HepG2 (cell line): ENCODE measurements around the gene EEF1AKMT3. TPM values are rescaled to one million over a fixed set of nuclear protein-coding genes. Genes with fewer than 3 reads are reported as not detected.
A peak's percentile ranks its signal among the peaks of the same experiment; 100 is the strongest.

Source experiments
- AKAP8 ChIP-seq: sonication (generic); formaldehyde crosslinking; IDR thresholded peaks from 2 replicates; pipeline ENCODE4 v1.5.1; 2020; ENCODE audit warnings: mild to moderate bottlenecking, missing genetic modification reagents
- CHCHD3 ChIP-seq: sonication (generic); formaldehyde crosslinking; IDR thresholded peaks from 2 replicates; pipeline ENCODE4 v1.8.0; 2022; ENCODE audit warnings: mild to moderate bottlenecking, missing genetic modification reagents, moderate library complexity
- EP300 ChIP-seq, 3 experiments: sonication (generic) in 1 of 3; formaldehyde crosslinking in 1 of 3; IDR thresholded peaks; 2 replicates each; pipeline versions ENCODE4 v1.5.1 to v1.6.1; 2011 to 2020; ENCODE audit warnings: low read depth in 2 of 3, low read length in 2 of 3, borderline replicate concordance in 1 of 3, improper control_type of control experiment in 1 of 3, mild to moderate bottlenecking in 1 of 3, missing genetic modification reagents in 1 of 3, moderate library complexity in 1 of 3
- ESRRA ChIP-seq: sonication (generic); formaldehyde crosslinking; IDR thresholded peaks from 2 replicates; pipeline ENCODE4 v1.5.1; 2020; ENCODE audit warnings: mild to moderate bottlenecking, low read depth, missing genetic modification reagents
- ETV5 ChIP-seq: IDR thresholded peaks from 2 replicates; pipeline ENCODE4 v1.6.1; 2018; ENCODE audit warnings: missing biosample characterization, missing genetic modification reagents, inconsistent platforms, borderline replicate concordance
- FOXJ3 ChIP-seq: sonication (generic); formaldehyde crosslinking; IDR thresholded peaks from 2 replicates; pipeline ENCODE4 v1.4.0; 2020; ENCODE audit warnings: missing genetic modification reagents, mild to moderate bottlenecking, borderline replicate concordance
- GPN1 ChIP-seq: sonication (generic); formaldehyde crosslinking; IDR thresholded peaks from 2 replicates; pipeline ENCODE4 v1.5.1; 2020; ENCODE audit warnings: missing genetic modification reagents, borderline replicate concordance
- HNRNPK ChIP-seq: fragments of 200-400 bp; formaldehyde crosslinking; IDR thresholded peaks from 2 replicates; pipeline ENCODE4 v1.6.1; 2018; ENCODE audit warnings: low read length, low read depth, moderate library complexity, mild to moderate bottlenecking; ENCODE audit not compliant: poor library complexity, severe bottlenecking
- MAFF ChIP-seq: IDR thresholded peaks from 2 replicates; pipeline ENCODE4 v1.6.1; 2011; ENCODE audit warnings: low read depth, low read length, improper control_type of control experiment
- MZF1 ChIP-seq: sonication (generic); formaldehyde crosslinking; IDR thresholded peaks from 2 replicates; pipeline ENCODE4 v1.8.1; 2023; ENCODE audit warnings: mild to moderate bottlenecking, missing genetic modification reagents, borderline replicate concordance
- PCBP2 ChIP-seq: fragments of 200-400 bp; formaldehyde crosslinking; optimal IDR thresholded peaks from 2 replicates; pipeline ENCODE3; 2018; ENCODE audit warnings: low read length, low read depth; ENCODE audit not compliant: poor library complexity, severe bottlenecking
- RORA ChIP-seq: sonication (generic); formaldehyde crosslinking; IDR thresholded peaks from 2 replicates; pipeline ENCODE4 v1.5.0; 2020; ENCODE audit warnings: mild to moderate bottlenecking, missing genetic modification reagents, moderate library complexity
- SALL1 ChIP-seq: sonication (generic); formaldehyde crosslinking; IDR thresholded peaks from 2 replicates; pipeline ENCODE4 v1.8.0; 2022; ENCODE audit warnings: mild to moderate bottlenecking, missing genetic modification reagents
- SNAI1 ChIP-seq: sonication (generic); formaldehyde crosslinking; IDR thresholded peaks from 2 replicates; pipeline ENCODE4 v1.5.0; 2020; ENCODE audit warnings: mild to moderate bottlenecking, missing genetic modification reagents, borderline replicate concordance
- SOX5 ChIP-seq: IDR thresholded peaks from 2 replicates; pipeline ENCODE4 v1.6.1; 2016; ENCODE audit warnings: borderline replicate concordance
- ZNF12 ChIP-seq: sonication (generic); formaldehyde crosslinking; IDR thresholded peaks from 2 replicates; pipeline ENCODE4 v1.5.0; 2020; ENCODE audit warnings: missing genetic modification reagents
- ZNF432 ChIP-seq: sonication (generic); formaldehyde crosslinking; IDR thresholded peaks from 2 replicates; pipeline ENCODE4 v1.5.0; 2020; ENCODE audit warnings: missing genetic modification reagents, mild to moderate bottlenecking, borderline replicate concordance
- ZNF644 ChIP-seq: IDR thresholded peaks from 2 replicates; pipeline ENCODE4 v1.6.1; 2016; ENCODE audit warnings: low read depth
- polyA plus RNA-seq, 8 experiments: library from polyadenylated mRNA; depleted of rRNA in 3 of 8; stranded (reverse) in 7 of 8; unstranded in 1 of 8; fragments of >200 nt; fragmentation: Illumina TruSeq in 4 of 8; extraction: Trizol in 4 of 8; gene quantifications; 2 replicates each; pipeline versions ENCODE4 v1.2.1 to v1.2.3, GENCODE V29; 2011 to 2016; ENCODE audit warnings: low read depth in 4 of 8, missing spikeins in 1 of 8, mixed read lengths in 1 of 8; ENCODE audit not compliant: insufficient read depth in 1 of 8
- total RNA-seq, 5 experiments: library from RNA; depleted of rRNA; stranded (reverse); fragments of >200 nt; fragmentation: Illumina TruSeq; extraction: Trizol; gene quantifications; 2 replicates each; pipeline ENCODE4 v1.2.3, GENCODE V29; 2016; ENCODE audit warnings: low read depth in 1 of 5
- TF ChIP-seq, protein P1 (sequence below): sonication (generic); formaldehyde crosslinking; IDR thresholded peaks from 2 replicates; pipeline ENCODE4 v1.4.0; 2020; ENCODE audit warnings: missing genetic modification reagents, mild to moderate bottlenecking, borderline replicate concordance
- TF ChIP-seq, protein P2 (sequence below): sonication (generic); formaldehyde crosslinking; IDR thresholded peaks from 2 replicates; pipeline ENCODE4 v1.5.1; 2020; ENCODE audit warnings: missing genetic modification reagents, mild to moderate bottlenecking, borderline replicate concordance
- TF ChIP-seq, protein P3 (sequence below), 2 experiments: sonication (generic) in 1 of 2; formaldehyde crosslinking in 1 of 2; IDR thresholded peaks; 2 replicates each; pipeline versions ENCODE4 v1.4.0 to v1.6.1; 2018 to 2020; ENCODE audit warnings: missing genetic modification reagents in 2 of 2, borderline replicate concordance in 1 of 2, low read depth in 1 of 2, mild to moderate bottlenecking in 1 of 2, missing biosample characterization in 1 of 2
- TF ChIP-seq, protein P4 (sequence below): sonication (generic); formaldehyde crosslinking; IDR thresholded peaks from 2 replicates; pipeline ENCODE4 v1.4.0; 2020; ENCODE audit warnings: missing genetic modification reagents
- TF ChIP-seq, protein P5 (sequence below): sonication (generic); formaldehyde crosslinking; IDR thresholded peaks from 2 replicates; pipeline ENCODE4 v1.5.0; 2020; ENCODE audit warnings: missing genetic modification reagents

The EEF1AKMT3 gene
- total and polyA plus RNA-seq, 2 of the 13 experiments (the other 11 are each of a cell fraction or from before 2014, with no cell fraction given), result 4.7 to 11.4 TPM

DNA sequence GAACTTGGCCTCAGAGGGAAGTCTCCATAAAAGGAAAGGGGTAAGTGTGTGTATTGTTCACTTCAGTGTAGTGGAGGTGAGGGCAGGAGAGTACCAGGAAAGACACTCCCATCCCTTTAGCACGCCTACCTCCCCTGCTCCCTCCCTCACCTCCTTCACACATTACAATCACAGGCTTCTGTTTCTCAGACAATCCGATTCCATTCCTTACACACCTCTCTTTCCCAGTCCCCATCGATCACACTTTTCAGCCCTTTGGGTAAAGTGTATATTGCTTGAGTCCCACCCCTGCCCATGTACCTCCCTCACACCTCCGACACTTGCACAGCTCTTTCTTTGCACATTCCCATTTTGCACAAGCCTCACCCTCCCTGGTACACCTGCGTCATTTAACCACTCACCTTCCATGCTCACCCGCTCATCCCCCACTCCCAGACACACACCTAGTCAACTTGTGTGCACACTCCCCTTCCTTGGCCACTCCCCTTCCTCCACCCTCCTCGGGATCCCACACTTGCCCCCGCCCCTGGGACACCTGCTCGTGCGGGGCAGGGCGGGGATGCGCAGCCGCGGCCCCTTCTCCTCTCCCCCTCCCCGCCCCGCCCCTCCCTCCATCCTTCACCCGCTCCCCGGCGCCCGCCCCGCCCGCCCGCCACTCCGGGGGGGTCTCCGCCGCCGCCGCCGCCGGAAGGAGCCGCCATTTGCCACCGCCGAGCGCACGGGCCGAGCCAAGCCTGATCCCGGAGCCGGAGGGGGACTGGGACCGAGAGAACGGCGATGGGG, 17.8 kb upstream of the EEF1AKMT3 start, which contains the start of gene MARCHF9 (continued):
- TF ChIP-seq PCBP2, result no peak
- no peak for TF ChIP-seq ZNF12
- TF ChIP-seq, protein P1, sequence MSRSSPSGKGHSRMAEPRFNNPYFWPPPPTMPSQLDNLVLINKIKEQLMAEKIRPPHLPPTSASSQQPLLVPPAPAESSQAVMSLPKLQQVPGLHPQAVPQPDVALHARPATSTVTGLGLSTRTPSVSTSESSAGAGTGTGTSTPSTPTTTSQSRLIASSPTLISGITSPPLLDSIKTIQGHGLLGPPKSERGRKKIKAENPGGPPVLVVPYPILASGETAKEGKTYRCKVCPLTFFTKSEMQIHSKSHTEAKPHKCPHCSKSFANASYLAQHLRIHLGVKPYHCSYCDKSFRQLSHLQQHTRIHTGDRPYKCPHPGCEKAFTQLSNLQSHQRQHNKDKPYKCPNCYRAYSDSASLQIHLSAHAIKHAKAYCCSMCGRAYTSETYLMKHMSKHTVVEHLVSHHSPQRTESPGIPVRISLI (CRISPR knock-in tag), result no peak
- TF ChIP-seq, protein P2, sequence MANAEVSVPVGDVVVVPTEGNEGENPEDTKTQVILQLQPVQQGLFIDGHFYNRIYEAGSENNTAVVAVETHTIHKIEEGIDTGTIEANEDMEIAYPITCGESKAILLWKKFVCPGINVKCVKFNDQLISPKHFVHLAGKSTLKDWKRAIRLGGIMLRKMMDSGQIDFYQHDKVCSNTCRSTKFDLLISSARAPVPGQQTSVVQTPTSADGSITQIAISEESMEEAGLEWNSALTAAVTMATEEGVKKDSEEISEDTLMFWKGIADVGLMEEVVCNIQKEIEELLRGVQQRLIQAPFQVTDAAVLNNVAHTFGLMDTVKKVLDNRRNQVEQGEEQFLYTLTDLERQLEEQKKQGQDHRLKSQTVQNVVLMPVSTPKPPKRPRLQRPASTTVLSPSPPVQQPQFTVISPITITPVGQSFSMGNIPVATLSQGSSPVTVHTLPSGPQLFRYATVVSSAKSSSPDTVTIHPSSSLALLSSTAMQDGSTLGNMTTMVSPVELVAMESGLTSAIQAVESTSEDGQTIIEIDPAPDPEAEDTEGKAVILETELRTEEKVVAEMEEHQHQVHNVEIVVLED (CRISPR knock-in tag), result no peak
- no peak for TF ChIP-seq FOXJ3 (CRISPR knock-in tag)
- 0 out of 2 replicates have a peak, but pooled peaks have one; percentile 30 for TF ChIP-seq CHCHD3 (CRISPR knock-in tag)
- no peak for TF ChIP-seq ZNF432
- TF ChIP-seq EP300 (IDR thresholded peaks at IDR 0.05; ENCODE audit: low read depth in 2 of 2, low read length in 2 of 2), result no peak
- no peak for TF ChIP-seq EP300 (CRISPR knock-in tag; IDR thresholded peaks at IDR 0.05; ENCODE audit: borderline replicate concordance)
- TF ChIP-seq, protein P3, sequence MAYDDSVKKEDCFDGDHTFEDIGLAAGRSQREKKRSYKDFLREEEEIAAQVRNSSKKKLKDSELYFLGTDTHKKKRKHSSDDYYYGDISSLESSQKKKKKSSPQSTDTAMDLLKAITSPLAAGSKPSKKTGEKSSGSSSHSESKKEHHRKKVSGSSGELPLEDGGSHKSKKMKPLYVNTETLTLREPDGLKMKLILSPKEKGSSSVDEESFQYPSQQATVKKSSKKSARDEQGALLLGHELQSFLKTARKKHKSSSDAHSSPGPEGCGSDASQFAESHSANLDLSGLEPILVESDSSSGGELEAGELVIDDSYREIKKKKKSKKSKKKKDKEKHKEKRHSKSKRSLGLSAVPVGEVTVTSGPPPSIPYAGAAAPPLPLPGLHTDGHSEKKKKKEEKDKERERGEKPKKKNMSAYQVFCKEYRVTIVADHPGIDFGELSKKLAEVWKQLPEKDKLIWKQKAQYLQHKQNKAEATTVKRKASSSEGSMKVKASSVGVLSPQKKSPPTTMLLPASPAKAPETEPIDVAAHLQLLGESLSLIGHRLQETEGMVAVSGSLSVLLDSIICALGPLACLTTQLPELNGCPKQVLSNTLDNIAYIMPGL (CRISPR knock-in tag; IDR thresholded peaks at IDR 0.05; ENCODE audit: borderline replicate concordance in 1 of 2, low read depth in 1 of 2), result 0 out of 4 replicates have a peak, but pooled peaks of 1 of the 2 experiments have one; percentile 48
- no peak for TF ChIP-seq SNAI1
- no peak for TF ChIP-seq GPN1 (CRISPR knock-in tag)
- no peak for TF ChIP-seq SOX5 (CRISPR knock-in tag)
- TF ChIP-seq AKAP8 (CRISPR knock-in tag), result peak; percentile 94
- no peak for TF ChIP-seq RORA
- peak; percentile 28 for TF ChIP-seq HNRNPK
- TF ChIP-seq MZF1, result no peak
- TF ChIP-seq, protein P4, sequence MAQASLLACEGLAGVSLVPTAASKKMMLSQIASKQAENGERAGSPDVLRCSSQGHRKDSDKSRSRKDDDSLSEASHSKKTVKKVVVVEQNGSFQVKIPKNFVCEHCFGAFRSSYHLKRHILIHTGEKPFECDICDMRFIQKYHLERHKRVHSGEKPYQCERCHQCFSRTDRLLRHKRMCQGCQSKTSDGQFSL (CRISPR knock-in tag), result no peak
- TF ChIP-seq ZNF644, result no peak
- no peak for TF ChIP-seq ESRRA (CRISPR knock-in tag)
- no peak for TF ChIP-seq MAFF
- TF ChIP-seq ETV5 (CRISPR knock-in tag), result 0 out of 2 replicates have a peak, but pooled peaks have one; percentile 7
- TF ChIP-seq, protein P5, sequence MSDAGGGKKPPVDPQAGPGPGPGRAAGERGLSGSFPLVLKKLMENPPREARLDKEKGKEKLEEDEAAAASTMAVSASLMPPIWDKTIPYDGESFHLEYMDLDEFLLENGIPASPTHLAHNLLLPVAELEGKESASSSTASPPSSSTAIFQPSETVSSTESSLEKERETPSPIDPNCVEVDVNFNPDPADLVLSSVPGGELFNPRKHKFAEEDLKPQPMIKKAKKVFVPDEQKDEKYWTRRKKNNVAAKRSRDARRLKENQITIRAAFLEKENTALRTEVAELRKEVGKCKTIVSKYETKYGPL (CRISPR knock-in tag), result no peak
- peak; percentile 51; the same call in 1 of the 2 replicates for TF ChIP-seq SALL1 (CRISPR knock-in tag)
